HepG2 (cell line): Measurements from ENCODE around the gene TMEM238. TPM values are rescaled to one million over a fixed set of nuclear protein-coding genes. Genes with fewer than 3 reads are reported as not detected.
A peak's percentile ranks its signal among the peaks of the same experiment; 100 is the strongest.

Experiments used
- ELF1 ChIP-seq: sonication (generic); formaldehyde crosslinking; IDR thresholded peaks from 2 replicates; pipeline ENCODE4 v1.4.0; 2020; ENCODE audit warnings: missing genetic modification reagents
- FOXA3 ChIP-seq: IDR thresholded peaks from 2 replicates; pipeline ENCODE4 v1.6.1; 2016; ENCODE audit warnings: missing genetic modification reagents, missing compliant biosample characterization
- HDAC6 ChIP-seq: fragments of 200-600 bp; sonication (generic); IDR thresholded peaks from 2 replicates; pipeline ENCODE4 v1.7.0; 2017; ENCODE audit warnings: mild to moderate bottlenecking, antibody characterized with exemption, low read length, low read depth
- KDM3A ChIP-seq: IDR thresholded peaks from 2 replicates; pipeline ENCODE4 v1.6.1; 2018; ENCODE audit warnings: low read depth, missing compliant biosample characterization
- MATR3 ChIP-seq: sonication (generic); formaldehyde crosslinking; IDR thresholded peaks from 2 replicates; pipeline ENCODE4 v1.4.0; 2020; ENCODE audit warnings: missing genetic modification reagents
- MIER3 ChIP-seq: IDR thresholded peaks from 2 replicates; pipeline ENCODE4 v1.6.1; 2016; ENCODE audit warnings: missing compliant biosample characterization, borderline replicate concordance
- SMC3 ChIP-seq: IDR thresholded peaks from 2 replicates; pipeline ENCODE4 v1.6.1; 2011; ENCODE audit warnings: low read length, improper control_type of control experiment
- SNRNP70 ChIP-seq: fragments of 200-400 bp; formaldehyde crosslinking; IDR thresholded peaks from 2 replicates; pipeline ENCODE4 v1.6.1; 2017; ENCODE audit warnings: mild to moderate bottlenecking, low read depth, low read length, moderate library complexity
- ZMYM2 ChIP-seq: sonication (generic); formaldehyde crosslinking; IDR thresholded peaks from 2 replicates; pipeline ENCODE4 v1.8.0; 2022; ENCODE audit warnings: mild to moderate bottlenecking, missing genetic modification reagents
- ZMYM4 ChIP-seq: sonication (generic); formaldehyde crosslinking; IDR thresholded peaks from 2 replicates; pipeline ENCODE4 v1.8.1; 2023; ENCODE audit warnings: mild to moderate bottlenecking, missing genetic modification reagents
- ZNF251 ChIP-seq: sonication (generic); formaldehyde crosslinking; IDR thresholded peaks from 2 replicates; pipeline ENCODE4 v1.9.0; 2021; ENCODE audit warnings: mild to moderate bottlenecking, missing genetic modification reagents
- ZNF331 ChIP-seq: sonication (generic); formaldehyde crosslinking; IDR thresholded peaks from 2 replicates; pipeline ENCODE4 v1.4.0; 2020; ENCODE audit warnings: missing genetic modification reagents
- ZNF460 ChIP-seq: sonication (generic); formaldehyde crosslinking; IDR thresholded peaks from 2 replicates; pipeline ENCODE4 v1.5.1; 2020; ENCODE audit warnings: missing genetic modification reagents, mild to moderate bottlenecking, borderline replicate concordance
- ZNF552 ChIP-seq: sonication (generic); formaldehyde crosslinking; IDR thresholded peaks from 2 replicates; pipeline ENCODE4 v1.9.0; 2022; ENCODE audit warnings: missing genetic modification reagents, mild to moderate bottlenecking, borderline replicate concordance
- ZNF670 ChIP-seq: sonication (generic); formaldehyde crosslinking; IDR thresholded peaks from 2 replicates; pipeline ENCODE4 v1.8.0; 2022; ENCODE audit warnings: mild to moderate bottlenecking, missing genetic modification reagents, borderline replicate concordance
- polyA plus RNA-seq, 8 experiments: library from polyadenylated mRNA; depleted of rRNA in 3 of 8; stranded (reverse) in 7 of 8; unstranded in 1 of 8; fragments of >200 nt; fragmentation: Illumina TruSeq in 4 of 8; extraction: Trizol in 4 of 8; gene quantifications; 2 replicates each; pipeline versions ENCODE4 v1.2.1 to v1.2.3, GENCODE V29; 2011 to 2016; ENCODE audit warnings: low read depth in 4 of 8, missing spikeins in 1 of 8, mixed read lengths in 1 of 8; ENCODE audit not compliant: insufficient read depth in 1 of 8
- total RNA-seq, 5 experiments: library from RNA; depleted of rRNA; stranded (reverse); fragments of >200 nt; fragmentation: Illumina TruSeq; extraction: Trizol; gene quantifications; 2 replicates each; pipeline ENCODE4 v1.2.3, GENCODE V29; 2016; ENCODE audit warnings: low read depth in 1 of 5
- TF ChIP-seq, protein P1 (sequence below): sonication (generic); formaldehyde crosslinking; IDR thresholded peaks from 2 replicates; pipeline ENCODE4 v1.8.0; 2022; ENCODE audit warnings: low read depth, missing genetic modification reagents
- TF ChIP-seq, protein P2 (sequence below): sonication (generic); formaldehyde crosslinking; conservative IDR thresholded peaks from 2 replicates; pipeline ENCODE4 v1.4.0; 2020; ENCODE audit warnings: missing genetic modification reagents
- TF ChIP-seq, protein P3 (sequence below): sonication (generic); formaldehyde crosslinking; IDR thresholded peaks from 2 replicates; pipeline ENCODE4 v1.5.1; 2020; ENCODE audit warnings: mild to moderate bottlenecking, missing genetic modification reagents, borderline replicate concordance
- TF ChIP-seq, protein P4 (sequence below): sonication (generic); formaldehyde crosslinking; IDR thresholded peaks from 2 replicates; pipeline ENCODE4 v1.4.0; 2020; ENCODE audit warnings: missing genetic modification reagents

The TMEM238 gene
- total and polyA plus RNA-seq, 2 of the 13 experiments (the other 11 are each of a cell fraction or from before 2014, with no cell fraction given) = not detected

DNA sequence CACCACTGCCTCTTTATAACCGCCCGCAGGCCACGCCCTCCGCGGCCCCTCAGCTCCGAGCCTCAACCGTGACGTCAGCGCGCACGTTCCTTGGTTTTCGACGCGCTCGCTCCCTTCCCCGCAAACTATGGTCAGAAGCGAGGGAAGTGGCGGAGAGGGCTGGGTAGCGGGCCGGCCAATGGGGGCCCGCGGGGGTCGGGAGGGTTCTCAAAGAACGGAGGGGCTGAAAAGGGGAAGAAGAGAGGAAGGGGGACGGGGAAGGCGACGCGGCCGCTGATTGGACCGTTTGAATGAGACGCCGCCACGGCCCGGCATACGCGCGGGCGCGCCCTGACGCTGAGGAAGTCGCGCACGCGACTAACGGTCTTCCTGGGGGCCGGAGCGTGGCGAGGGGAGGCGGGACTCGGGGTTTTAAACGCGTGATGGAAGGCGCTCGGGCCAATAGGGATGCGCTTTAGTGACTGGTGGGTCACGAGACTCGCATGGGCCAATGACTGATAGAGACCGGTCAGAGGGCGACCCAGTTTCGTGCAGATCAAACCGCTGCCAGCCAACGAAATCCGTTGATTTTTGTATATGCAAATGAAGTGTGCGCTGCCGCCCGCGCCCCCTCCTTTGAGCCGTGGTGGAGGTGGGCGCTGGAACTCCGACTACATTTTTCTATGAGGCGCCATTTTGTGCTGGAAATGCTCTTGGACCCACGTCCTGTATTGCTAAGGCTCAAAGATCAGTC, 23.9 kb upstream of the TMEM238 start (continued):
- TF ChIP-seq, protein P1, sequence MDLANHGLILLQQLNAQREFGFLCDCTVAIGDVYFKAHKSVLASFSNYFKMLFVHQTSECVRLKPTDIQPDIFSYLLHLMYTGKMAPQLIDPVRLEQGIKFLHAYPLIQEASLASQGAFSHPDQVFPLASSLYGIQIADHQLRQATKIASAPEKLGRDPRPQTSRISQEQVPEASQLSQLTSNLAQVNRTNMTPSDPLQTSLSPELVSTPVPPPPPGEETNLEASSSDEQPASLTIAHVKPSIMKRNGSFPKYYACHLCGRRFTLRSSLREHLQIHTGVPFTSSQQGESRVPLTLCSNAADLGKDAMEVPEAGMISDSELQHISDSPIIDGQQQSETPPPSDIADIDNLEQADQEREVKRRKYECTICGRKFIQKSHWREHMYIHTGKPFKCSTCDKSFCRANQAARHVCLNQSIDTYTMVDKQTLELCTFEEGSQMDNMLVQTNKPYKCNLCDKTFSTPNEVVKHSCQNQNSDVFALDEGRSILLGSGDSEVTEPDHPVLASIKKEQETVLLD = peak; percentile 70; the same call in 1 of the 2 replicates
- TF ChIP-seq SMC3 (no peak), ZMYM4 (CRISPR knock-in tag) (peak; percentile 93), FOXA3 (no peak), HDAC6 (no peak), KDM3A (CRISPR knock-in tag) (no peak), ZNF331 (CRISPR knock-in tag) (peak; percentile 64; the same call in 1 of the 2 replicates), MIER3 (CRISPR knock-in tag) (peak; percentile 39; the same call in 1 of the 2 replicates), ELF1 (CRISPR knock-in tag) (no peak; the same call in 1 of the 2 replicates), ZMYM2 (peak; percentile 84), ZNF552 (CRISPR knock-in tag) (no peak), SNRNP70 (no peak), ZNF670 (no peak), ZNF251 (CRISPR knock-in tag) (0 out of 2 replicates have a peak, but pooled peaks have one; percentile 38), MATR3 (no peak), ZNF460 (CRISPR knock-in tag) (no peak)
- TF ChIP-seq, protein P2, sequence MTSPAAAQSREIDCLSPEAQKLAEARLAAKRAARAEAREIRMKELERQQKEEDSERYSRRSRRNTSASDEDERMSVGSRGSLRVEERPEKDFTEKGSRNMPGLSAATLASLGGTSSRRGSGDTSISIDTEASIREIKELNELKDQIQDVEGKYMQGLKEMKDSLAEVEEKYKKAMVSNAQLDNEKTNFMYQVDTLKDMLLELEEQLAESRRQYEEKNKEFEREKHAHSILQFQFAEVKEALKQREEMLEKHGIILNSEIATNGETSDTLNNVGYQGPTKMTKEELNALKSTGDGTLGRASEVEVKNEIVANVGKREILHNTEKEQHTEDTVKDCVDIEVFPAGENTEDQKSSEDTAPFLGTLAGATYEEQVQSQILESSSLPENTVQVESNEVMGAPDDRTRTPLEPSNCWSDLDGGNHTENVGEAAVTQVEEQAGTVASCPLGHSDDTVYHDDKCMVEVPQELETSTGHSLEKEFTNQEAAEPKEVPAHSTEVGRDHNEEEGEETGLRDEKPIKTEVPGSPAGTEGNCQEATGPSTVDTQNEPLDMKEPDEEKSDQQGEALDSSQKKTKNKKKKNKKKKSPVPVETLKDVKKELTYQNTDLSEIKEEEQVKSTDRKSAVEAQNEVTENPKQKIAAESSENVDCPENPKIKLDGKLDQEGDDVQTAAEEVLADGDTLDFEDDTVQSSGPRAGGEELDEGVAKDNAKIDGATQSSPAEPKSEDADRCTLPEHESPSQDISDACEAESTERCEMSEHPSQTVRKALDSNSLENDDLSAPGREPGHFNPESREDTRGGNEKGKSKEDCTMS (CRISPR knock-in tag) = no peak
- TF ChIP-seq, protein P3, sequence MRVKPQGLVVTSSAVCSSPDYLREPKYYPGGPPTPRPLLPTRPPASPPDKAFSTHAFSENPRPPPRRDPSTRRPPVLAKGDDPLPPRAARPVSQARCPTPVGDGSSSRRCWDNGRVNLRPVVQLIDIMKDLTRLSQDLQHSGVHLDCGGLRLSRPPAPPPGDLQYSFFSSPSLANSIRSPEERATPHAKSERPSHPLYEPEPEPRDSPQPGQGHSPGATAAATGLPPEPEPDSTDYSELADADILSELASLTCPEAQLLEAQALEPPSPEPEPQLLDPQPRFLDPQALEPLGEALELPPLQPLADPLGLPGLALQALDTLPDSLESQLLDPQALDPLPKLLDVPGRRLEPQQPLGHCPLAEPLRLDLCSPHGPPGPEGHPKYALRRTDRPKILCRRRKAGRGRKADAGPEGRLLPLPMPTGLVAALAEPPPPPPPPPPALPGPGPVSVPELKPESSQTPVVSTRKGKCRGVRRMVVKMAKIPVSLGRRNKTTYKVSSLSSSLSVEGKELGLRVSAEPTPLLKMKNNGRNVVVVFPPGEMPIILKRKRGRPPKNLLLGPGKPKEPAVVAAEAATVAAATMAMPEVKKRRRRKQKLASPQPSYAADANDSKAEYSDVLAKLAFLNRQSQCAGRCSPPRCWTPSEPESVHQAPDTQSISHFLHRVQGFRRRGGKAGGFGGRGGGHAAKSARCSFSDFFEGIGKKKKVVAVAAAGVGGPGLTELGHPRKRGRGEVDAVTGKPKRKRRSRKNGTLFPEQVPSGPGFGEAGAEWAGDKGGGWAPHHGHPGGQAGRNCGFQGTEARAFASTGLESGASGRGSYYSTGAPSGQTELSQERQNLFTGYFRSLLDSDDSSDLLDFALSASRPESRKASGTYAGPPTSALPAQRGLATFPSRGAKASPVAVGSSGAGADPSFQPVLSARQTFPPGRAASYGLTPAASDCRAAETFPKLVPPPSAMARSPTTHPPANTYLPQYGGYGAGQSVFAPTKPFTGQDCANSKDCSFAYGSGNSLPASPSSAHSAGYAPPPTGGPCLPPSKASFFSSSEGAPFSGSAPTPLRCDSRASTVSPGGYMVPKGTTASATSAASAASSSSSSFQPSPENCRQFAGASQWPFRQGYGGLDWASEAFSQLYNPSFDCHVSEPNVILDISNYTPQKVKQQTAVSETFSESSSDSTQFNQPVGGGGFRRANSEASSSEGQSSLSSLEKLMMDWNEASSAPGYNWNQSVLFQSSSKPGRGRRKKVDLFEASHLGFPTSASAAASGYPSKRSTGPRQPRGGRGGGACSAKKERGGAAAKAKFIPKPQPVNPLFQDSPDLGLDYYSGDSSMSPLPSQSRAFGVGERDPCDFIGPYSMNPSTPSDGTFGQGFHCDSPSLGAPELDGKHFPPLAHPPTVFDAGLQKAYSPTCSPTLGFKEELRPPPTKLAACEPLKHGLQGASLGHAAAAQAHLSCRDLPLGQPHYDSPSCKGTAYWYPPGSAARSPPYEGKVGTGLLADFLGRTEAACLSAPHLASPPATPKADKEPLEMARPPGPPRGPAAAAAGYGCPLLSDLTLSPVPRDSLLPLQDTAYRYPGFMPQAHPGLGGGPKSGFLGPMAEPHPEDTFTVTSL (CRISPR knock-in tag) = 0 out of 2 replicates have a peak, but pooled peaks have one; percentile 12
- TF ChIP-seq, protein P4, sequence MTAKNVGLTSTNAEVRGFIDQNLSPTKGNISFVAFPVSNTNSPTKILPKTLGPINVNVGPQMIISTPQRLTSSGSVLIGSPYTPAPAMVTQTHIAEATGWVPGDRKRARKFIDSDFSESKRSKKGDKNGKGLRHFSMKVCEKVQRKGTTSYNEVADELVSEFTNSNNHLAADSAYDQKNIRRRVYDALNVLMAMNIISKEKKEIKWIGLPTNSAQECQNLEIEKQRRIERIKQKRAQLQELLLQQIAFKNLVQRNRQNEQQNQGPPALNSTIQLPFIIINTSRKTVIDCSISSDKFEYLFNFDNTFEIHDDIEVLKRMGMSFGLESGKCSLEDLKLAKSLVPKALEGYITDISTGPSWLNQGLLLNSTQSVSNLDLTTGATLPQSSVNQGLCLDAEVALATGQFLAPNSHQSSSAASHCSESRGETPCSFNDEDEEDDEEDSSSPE (CRISPR knock-in tag) = peak; percentile 86
